Natural killer cell (primary cell): Measurements from ENCODE around the gene COX8A. TPM values are rescaled to one million over a fixed set of nuclear protein-coding genes. Genes with fewer than 3 reads are reported as not detected.

ENCODE experiments used
- ATAC-seq, 3 donors: fragments of 150-1000 bp in 2 of 3; fragments of 200-7000 bp in 1 of 3; cut with Tn5 transposase; 1 replicate in 1 of 3; 2 replicates in 2 of 3; pipeline ENCODE4 v1.10.0; 2021; ENCODE audit warnings: mild to moderate bottlenecking in 2 of 3, moderate library complexity in 2 of 3
- DNase-seq, 2 donors: peaks; one replicate each; pipeline versions ENCODE4 v3.0.0 to v3.0.0-alpha.2; 2013 to 2021; ENCODE audit warnings: mixed read lengths in 1 of 2
- H3K27ac ChIP-seq: one replicate; pipeline ENCODE4 v1.5.1; 2013; ENCODE audit warnings: mild to moderate bottlenecking, low read length
- H3K27me3 ChIP-seq: one replicate; pipeline ENCODE4 v1.6.1; 2013; ENCODE audit warnings: low read length; ENCODE audit not compliant: control insufficient read depth, insufficient read depth
- H3K36me3 ChIP-seq: one replicate; pipeline ENCODE4 v1.6.1; 2013; ENCODE audit warnings: low read length; ENCODE audit not compliant: control insufficient read depth, insufficient read depth
- H3K4me1 ChIP-seq: one replicate; pipeline ENCODE4 v1.6.1; 2013; ENCODE audit warnings: low read length; ENCODE audit not compliant: control insufficient read depth, insufficient read depth
- H3K4me3 ChIP-seq: one replicate; pipeline ENCODE4 v1.5.1; 2013; ENCODE audit warnings: low read length
- H3K9me3 ChIP-seq: one replicate; pipeline ENCODE4 v1.6.1; 2013; ENCODE audit warnings: low read length; ENCODE audit not compliant: control insufficient read depth, insufficient read depth
- H3K27ac Mint-ChIP-seq, 2 donors: one replicate each; pipeline ENCODE4 v1.8.0; 2022; ENCODE audit warnings: mild to moderate bottlenecking in 2 of 2, mixed read lengths in 2 of 2, moderate library complexity in 1 of 2
- H3K27me3 Mint-ChIP-seq, 2 donors: one replicate each; pipeline ENCODE4 v1.8.0; 2022; ENCODE audit warnings: low read depth in 2 of 2, mixed read lengths in 2 of 2
- H3K36me3 Mint-ChIP-seq: one replicate; pipeline ENCODE4 v1.8.0; 2022; ENCODE audit warnings: mixed read lengths
- H3K4me1 Mint-ChIP-seq, 2 donors: one replicate each; pipeline ENCODE4 v1.8.0; 2022; ENCODE audit warnings: mixed read lengths in 2 of 2
- H3K4me3 Mint-ChIP-seq: one replicate; pipeline ENCODE4 v1.8.0; 2022; ENCODE audit warnings: mild to moderate bottlenecking, moderate library complexity, mixed read lengths
- H3K9me3 Mint-ChIP-seq, 2 donors: one replicate each; pipeline ENCODE4 v1.8.0; 2022; ENCODE audit warnings: mixed read lengths in 2 of 2
- CTCF ChIP-seq: fragments of 200-600 bp; IDR thresholded peaks from one replicate; pipeline ENCODE4 v1.8.0; 2022; ENCODE audit warnings: antibody characterized with exemption
- WGBS: methylation state at CpG from one replicate; pipeline ENCODE4 v1.1.7; 2013; ENCODE audit warnings: missing lambda C conversion rate; ENCODE audit not compliant: insufficient coverage; 5-methylcytosine and 5-hydroxymethylcytosine counted together
- intact Hi-C: fragments of 100-400 bp; cut with micrococcal nuclease; formaldehyde crosslinking; loops from one replicate; pipeline ENCODE4 v1.14.2; 2022
- total RNA-seq, 4 donors: library from RNA; stranded (reverse); fragments of 120-200 nt in 1 of 4; gene quantifications; one replicate each; pipeline versions ENCODE4 v1.2.3 to v1.2.4, GENCODE V29; 2013 to 2022

Gene COX8A
- total RNA-seq, 3 donors from 2014 or later (not counting 1 experiment from before 2014, with no cell fraction given) = 143 to 166 (median 145) TPM

- peaks cover 0 to 23% of the 10 kb centered on the region in 2 donors for H3K4me1 Mint-ChIP-seq
- 64% methylated on average over 54 of the region's 54 CpGs for WGBS
- H3K27me3 ChIP-seq = peaks cover 4% of the 10 kb centered on the region
- peak in 1 of 3 donors; percentile 5 for ATAC-seq
- H3K27ac ChIP-seq = no peak overlapping the region
- peak overlapping the region; percentile 8 for H3K4me3 ChIP-seq
- H3K36me3 Mint-ChIP-seq = no peaks in the 10 kb centered on the region
- peaks cover 21% of the 10 kb centered on the region for H3K36me3 ChIP-seq
- H3K9me3 ChIP-seq = no peaks in the 10 kb centered on the region
- H3K27ac Mint-ChIP-seq = no peak overlapping the region
- H3K4me1 ChIP-seq = peaks cover 19% of the 10 kb centered on the region
- no peak overlapping the region for H3K4me3 Mint-ChIP-seq
- TF ChIP-seq CTCF = no peak
- peaks cover 2 to 15% of the 10 kb centered on the region in 2 donors for H3K27me3 Mint-ChIP-seq
- no peaks in the 10 kb centered on the region for H3K9me3 Mint-ChIP-seq
- DNase-seq = peak in 1 of 2 donors; percentile 26
- intact Hi-C loops = no loop called here
Observed at GRCh38 chr11:63998558-63999348, 24.3 kb downstream of the COX8A start.

- Mint-ChIP-seq H3K27me3 (peaks cover 6 to 19% of the 10 kb centered on the region in 2 donors), H3K4me3 (peak overlapping the region; percentile 25), H3K4me1 (peaks cover 0 to 19% of the 10 kb centered on the region in 2 donors), H3K36me3 (no peaks in the 10 kb centered on the region), H3K9me3 (no peaks in the 10 kb centered on the region), H3K27ac (no peak overlapping the region)
- ATAC-seq (peak; percentile 53 to 61 (median 57)), DNase-seq (peak; percentile 41 to 77)
- intact Hi-C loops = loop anchor here (2.0 kb wide), 1 partner anchor 149 kb away; no protein-coding TSS in a partner anchor
- H3K9me3 ChIP-seq = no peaks in the 10 kb centered on the region
- no peak overlapping the region for H3K27ac ChIP-seq
- H3K4me3 ChIP-seq = peak overlapping the region; percentile 12
- whole genome bisulfite sequencing = 9% methylated on average over 55 of the region's 59 CpGs
- H3K36me3 ChIP-seq = peaks cover 21% of the 10 kb centered on the region
- peaks cover 4% of the 10 kb centered on the region for H3K27me3 ChIP-seq
- TF ChIP-seq CTCF = no peak
- H3K4me1 ChIP-seq = peaks cover 19% of the 10 kb centered on the region
Observed at GRCh38 chr11:63999349-64000025, 25.1 kb downstream of the COX8A start.

- no peak overlapping the region for H3K27ac Mint-ChIP-seq
- WGBS = 2% methylated on average over 67 of the region's 67 CpGs
- intact Hi-C loops = loop anchor here (2.0 kb wide), 1 partner anchor 149 kb away; no protein-coding TSS in a partner anchor
Observed at GRCh38 chr11:64000026-64000739, 25.8 kb downstream of the COX8A start.

More at GRCh38 chr11:64000026-64000739, 25.8 kb downstream of the COX8A start:
- H3K27ac ChIP-seq = no peak overlapping the region
- DNase-seq = peak; percentile 70 to 89
- peaks cover 4% of the 10 kb centered on the region for H3K27me3 ChIP-seq
- Mint-ChIP-seq H3K4me3 (peak overlapping the region; percentile 25), H3K4me1 (peaks cover 0 to 15% of the 10 kb centered on the region in 2 donors), H3K36me3 (no peaks in the 10 kb centered on the region), H3K27me3 (peaks cover 6 to 19% of the 10 kb centered on the region in 2 donors), H3K9me3 (no peaks in the 10 kb centered on the region)
- peak; percentile 83 for TF ChIP-seq CTCF
- peaks cover 19% of the 10 kb centered on the region for H3K4me1 ChIP-seq
- ATAC-seq = peak; percentile 83 to 88 (median 84)
- H3K4me3 ChIP-seq = peak overlapping the region; percentile 12
- H3K36me3 ChIP-seq = peaks cover 21% of the 10 kb centered on the region
- no peaks in the 10 kb centered on the region for H3K9me3 ChIP-seq
